ENCODE data around the gene ATP6V1G2.

- TF ChIP-seq CTCF (IDR thresholded peaks at IDR 0.05; ENCODE audit: borderline replicate concordance, extremely low read depth, low read length, poor library complexity, severe bottlenecking) (no peak), EZH2 (IDR thresholded peaks at IDR 0.05; ENCODE audit: borderline replicate concordance, low read depth, low read length, severe bottlenecking) (no peak)
Measured at GRCh38 chr6:31525932-31526591, 20.3 kb downstream of the ATP6V1G2 start.

Data from DND-41 (cell line).